ENCODE results near the gene POLR2F.

DNA sequence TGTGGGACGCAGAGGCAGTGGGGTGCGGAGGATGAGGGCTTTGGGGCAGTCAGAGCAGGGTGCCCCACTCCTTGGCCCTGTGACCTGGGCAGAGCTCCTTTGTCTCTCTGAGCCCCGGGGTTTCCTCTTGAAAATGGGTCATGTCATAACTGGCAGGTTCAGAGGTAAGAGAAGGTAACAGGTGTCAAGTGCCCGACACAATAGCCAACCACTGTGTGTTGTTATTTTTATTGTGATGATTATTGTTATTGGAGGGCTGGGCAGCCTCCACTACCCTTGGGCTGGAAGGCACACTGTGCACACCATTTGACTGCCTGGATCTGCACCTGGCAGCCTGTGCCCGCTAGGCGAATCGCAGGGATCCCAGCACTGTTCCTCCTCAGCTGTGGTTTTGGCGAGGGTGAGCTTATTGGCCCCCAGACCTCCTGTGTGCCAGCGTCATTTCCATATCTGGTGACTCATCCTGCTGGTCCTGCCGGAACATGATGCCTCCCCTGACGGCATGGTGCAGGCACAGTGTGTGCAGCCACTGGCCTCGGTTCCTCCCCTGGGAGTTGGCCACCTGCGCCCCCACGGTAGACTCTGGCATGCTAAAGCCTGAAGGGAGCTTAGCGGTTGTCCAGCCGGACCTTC lies 46.3 kb downstream of the POLR2F start:
- no peak for TF ChIP-seq HNRNPL (IDR thresholded peaks at IDR 0.05; ENCODE audit: low read depth, low read length)
- no peak for TF ChIP-seq ZNF347 (CRISPR knock-in tag; IDR thresholded peaks at IDR 0.05; ENCODE audit: low read depth)
- TF ChIP-seq SP1 (CRISPR knock-in tag; IDR thresholded peaks at IDR 0.05): no peak
- no peak for TF ChIP-seq KAT7 (CRISPR knock-in tag; IDR thresholded peaks at IDR 0.05; ENCODE audit: borderline replicate concordance)
- TF ChIP-seq, protein P1, sequence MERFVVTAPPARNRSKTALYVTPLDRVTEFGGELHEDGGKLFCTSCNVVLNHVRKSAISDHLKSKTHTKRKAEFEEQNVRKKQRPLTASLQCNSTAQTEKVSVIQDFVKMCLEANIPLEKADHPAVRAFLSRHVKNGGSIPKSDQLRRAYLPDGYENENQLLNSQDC (CRISPR knock-in tag; IDR thresholded peaks at IDR 0.05): no peak
- TF ChIP-seq ZNF354B (CRISPR knock-in tag; IDR thresholded peaks at IDR 0.05): no peak
